HG03139 (cell line): Measurements from ENCODE around the gene PARP1.

ENCODE experiments used
- ATAC-seq: cut with Tn5 transposase; IDR thresholded peaks from one replicate; pipeline ENCODE4 v1.9.1; 2021; ENCODE audit not compliant: unreplicated experiment

PARP1 gene

GRCh38 chr1:226311376-226311775, 96.5 kb downstream of the PARP1 start:
- ATAC-seq, result no peak
